ENCODE results near the gene SLC2A3.
"Not testable (repeated sequence)": the region's sequence is repeated elsewhere in the genome, so short reads cannot be mapped to it uniquely, and the experiment has no call there.

The SLC2A3 gene

DNA sequence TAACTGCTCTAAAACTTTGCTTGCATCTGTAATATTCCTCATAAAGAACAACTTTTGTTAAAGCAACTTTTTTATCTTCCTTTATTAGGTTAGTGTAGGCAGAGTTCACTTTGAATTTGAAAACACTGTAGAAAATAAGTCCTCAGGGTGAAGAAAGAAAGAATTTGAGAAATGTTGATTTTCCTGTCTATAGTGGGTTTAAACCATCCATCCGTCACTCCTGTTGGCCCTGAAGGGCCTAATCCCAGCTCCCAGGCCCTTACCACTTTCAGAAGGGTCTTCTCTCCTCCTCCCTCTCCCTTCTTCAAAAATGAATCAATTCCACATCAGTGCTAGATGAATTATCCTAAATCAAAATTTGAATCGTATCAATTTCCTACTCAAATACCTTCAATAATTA is 4.9 kb upstream of the SLC2A3 start:
- TF ChIP-seq, protein P1, sequence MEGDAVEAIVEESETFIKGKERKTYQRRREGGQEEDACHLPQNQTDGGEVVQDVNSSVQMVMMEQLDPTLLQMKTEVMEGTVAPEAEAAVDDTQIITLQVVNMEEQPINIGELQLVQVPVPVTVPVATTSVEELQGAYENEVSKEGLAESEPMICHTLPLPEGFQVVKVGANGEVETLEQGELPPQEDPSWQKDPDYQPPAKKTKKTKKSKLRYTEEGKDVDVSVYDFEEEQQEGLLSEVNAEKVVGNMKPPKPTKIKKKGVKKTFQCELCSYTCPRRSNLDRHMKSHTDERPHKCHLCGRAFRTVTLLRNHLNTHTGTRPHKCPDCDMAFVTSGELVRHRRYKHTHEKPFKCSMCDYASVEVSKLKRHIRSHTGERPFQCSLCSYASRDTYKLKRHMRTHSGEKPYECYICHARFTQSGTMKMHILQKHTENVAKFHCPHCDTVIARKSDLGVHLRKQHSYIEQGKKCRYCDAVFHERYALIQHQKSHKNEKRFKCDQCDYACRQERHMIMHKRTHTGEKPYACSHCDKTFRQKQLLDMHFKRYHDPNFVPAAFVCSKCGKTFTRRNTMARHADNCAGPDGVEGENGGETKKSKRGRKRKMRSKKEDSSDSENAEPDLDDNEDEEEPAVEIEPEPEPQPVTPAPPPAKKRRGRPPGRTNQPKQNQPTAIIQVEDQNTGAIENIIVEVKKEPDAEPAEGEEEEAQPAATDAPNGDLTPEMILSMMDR (conservative IDR thresholded peaks at IDR 0.05; ENCODE audit: control insufficient read depth, insufficient read depth, low read depth, low read length): no peak
- no peak for DNase-seq (ENCODE audit: low read depth)
- no peak overlapping the region for H3K4me3 ChIP-seq (ENCODE audit: control insufficient read depth, low read depth, low read length)

DNA sequence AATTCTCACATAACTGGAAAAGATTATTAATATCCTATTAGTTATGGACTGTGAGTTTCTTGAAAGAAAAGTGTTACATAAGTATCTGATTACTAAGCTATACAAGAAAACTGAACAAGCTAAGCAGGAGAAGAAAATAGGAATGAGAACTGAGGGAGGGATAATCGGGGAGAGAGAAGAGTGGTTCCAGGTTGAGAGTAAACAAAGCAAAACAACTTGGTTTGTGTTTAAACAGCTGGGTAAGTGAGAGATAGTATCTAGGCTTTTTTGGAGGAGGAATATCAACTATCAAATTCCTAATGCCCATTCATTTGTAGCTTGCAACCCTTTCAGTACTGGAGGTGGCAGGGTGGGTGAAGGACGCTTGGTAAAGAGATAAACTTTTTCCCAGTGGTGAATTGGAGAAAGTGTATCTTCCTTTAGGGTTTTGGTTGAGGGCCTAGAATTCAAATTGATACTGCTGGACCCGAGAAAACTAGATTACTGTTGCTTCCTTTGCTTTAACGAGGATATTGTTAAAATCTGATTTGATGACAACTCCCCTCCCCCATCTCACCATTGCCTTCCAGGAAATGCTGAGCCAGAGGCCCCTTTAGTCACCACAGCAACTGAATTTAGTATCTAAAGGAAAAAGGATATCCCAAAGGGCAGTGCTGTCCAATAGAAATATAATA is 2.0 kb upstream of the SLC2A3 start:
- H3K4me3 ChIP-seq (ENCODE audit: control insufficient read depth, low read depth, low read length): no peak overlapping the region
- TF ChIP-seq, protein P1 (conservative IDR thresholded peaks at IDR 0.05; ENCODE audit: control insufficient read depth, insufficient read depth, low read depth, low read length): no peak
- peak; percentile 52 for DNase-seq (ENCODE audit: low read depth)

DNA sequence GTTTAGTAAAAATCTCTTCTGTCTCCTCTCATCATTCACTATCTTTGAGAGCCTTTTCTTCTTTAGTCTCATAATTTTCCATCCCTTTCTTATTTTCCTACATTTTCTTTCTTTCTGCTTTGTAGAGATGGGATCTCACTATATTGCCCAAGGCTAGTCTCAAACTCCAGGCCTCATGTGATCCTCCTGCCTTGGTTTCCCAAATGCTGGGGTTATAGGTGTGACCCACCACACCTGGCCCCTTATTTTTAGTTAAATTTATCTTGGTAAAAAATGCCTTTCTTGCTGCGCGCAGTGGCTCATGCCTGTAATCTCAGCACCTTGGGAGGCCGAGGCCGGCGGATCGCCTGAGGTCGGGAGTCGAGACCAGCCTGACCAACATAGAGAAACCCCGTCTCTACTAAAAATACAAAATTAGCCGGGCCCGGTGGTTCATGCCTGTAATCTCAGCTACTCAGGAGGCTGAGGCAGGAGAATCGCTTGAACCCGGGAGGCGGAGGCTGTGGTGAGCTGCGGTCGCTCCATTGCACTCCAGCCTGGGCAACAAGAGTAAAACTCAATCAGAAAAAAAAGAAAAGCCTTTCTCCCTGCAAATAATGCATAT is 996 bp downstream of the SLC2A3 start:
- peak overlapping the region; percentile 100 for H3K4me3 ChIP-seq (ENCODE audit: control insufficient read depth, low read depth, low read length)
- DNase-seq (ENCODE audit: low read depth): no peak
- TF ChIP-seq, protein P1 (conservative IDR thresholded peaks at IDR 0.05; ENCODE audit: control insufficient read depth, insufficient read depth, low read depth, low read length): no peak

DNA sequence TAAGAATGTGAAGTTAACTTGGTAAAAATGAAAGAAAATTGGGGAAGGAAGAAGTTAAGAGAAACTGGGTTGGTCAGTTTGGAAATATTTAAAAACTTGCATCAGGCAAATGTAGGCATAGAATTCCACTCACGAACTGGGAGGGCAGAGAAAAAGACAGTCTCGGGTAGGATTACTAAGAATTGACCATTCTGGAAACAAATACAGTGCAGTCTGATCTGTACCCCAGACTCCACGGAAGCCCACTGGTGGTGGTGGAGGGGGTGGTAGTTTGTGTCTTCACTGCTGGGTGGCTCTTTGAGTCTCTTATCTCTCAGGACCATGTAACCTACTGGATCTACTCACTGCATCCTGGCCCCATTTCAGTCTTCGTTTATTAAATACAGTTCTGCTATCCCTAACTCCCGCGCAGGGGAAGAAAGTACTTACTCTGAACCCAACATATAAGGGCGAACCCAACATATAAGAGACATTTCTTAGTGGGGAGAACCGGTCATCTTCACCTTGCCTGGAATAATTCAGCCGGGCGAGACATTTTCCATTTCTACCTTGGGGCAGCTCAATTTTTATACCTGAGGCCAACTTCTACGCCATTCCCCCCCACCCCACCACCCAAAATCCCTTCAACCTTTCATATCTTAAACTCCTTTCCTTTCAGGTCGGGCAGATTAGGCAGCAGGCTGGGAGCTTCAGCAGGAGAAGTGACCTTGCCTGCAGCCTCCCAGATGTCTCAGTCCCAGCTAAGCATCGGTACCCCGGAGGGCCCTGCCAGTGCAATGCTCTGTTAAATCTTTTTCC is 1.7 kb downstream of the SLC2A3 start:
- peak overlapping the region; percentile 100 for H3K4me3 ChIP-seq (ENCODE audit: control insufficient read depth, low read depth, low read length)
- TF ChIP-seq, protein P1 (conservative IDR thresholded peaks at IDR 0.05; ENCODE audit: control insufficient read depth, insufficient read depth, low read depth, low read length): no peak

DNA sequence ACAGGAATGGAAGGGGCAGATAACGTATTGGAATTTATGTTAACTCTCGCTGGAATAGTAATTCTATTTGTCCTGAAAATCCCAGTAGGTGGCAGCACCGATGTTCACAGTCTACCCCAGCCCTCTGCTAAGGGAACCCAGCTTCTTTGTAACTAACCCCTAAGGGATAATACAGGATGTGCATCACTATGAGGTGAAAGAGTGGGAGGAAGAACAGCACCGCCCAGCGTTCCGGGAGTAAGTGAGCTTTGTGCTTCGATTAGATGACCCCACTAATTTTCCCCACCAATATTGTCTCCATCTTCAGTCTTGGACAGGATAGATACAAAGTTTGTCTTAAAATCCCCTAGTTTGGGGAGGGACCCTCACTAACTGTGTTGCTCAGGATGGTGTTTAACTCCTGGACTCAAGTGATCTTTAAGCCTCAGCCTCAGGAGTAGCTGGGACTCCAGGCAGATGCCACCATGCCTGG is 2.7 kb downstream of the SLC2A3 start:
- TF ChIP-seq, protein P1 (conservative IDR thresholded peaks at IDR 0.05; ENCODE audit: control insufficient read depth, insufficient read depth, low read depth, low read length): peak; percentile 70
- peak overlapping the region; percentile 100 for H3K4me3 ChIP-seq (ENCODE audit: control insufficient read depth, low read depth, low read length)
- DNase-seq (ENCODE audit: low read depth): peak; percentile 97

More for the DNA sequence above, 1.7 kb downstream of the SLC2A3 start:
- DNase-seq (ENCODE audit: low read depth): no peak

DNA sequence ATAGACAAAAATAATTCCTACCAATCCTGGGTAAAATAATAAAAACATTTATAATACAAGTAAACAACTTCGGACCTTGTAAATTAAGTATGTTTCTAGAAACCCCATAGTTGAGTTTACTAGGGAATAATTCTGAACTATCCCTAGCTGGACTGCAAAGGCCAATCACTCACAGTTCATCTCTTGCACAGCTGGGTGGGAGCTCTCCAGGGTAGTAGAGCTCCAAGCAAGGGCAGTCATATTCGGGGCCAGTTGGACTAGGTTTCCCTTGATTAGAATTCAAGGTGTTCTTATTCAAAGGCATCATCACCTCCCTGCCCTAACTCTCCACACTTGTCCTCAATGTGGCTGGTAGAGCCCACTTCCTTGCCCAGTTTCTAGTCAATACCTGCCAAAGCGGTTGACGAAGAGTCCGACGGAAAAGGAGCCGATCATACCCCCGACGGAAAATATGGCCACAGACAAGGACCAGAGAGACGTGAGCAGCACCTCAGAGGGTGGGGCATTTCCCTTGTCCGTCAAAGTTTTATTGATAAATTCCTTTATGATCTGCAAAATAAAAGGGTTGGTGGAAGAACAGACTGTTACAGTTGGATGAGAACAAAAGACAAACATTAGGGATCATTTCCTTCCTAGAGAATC is 3.3 kb downstream of the SLC2A3 start:
- not testable (repeated sequence) for DNase-seq (ENCODE audit: low read depth); H3K4me3 ChIP-seq (ENCODE audit: control insufficient read depth, low read depth, low read length)
